WERI-Rb-1 (cell line): ENCODE results near the gene OBSCN.

Source experiments
- DNase-seq: peaks from one replicate; pipeline ENCODE4 v3.0.0-alpha.2; 2020
- H3K27ac ChIP-seq: fragments of 250-450 bp; sonication (Bioruptor Pico); 2 replicates; pipeline ENCODE4 v1.5.1; 2020; ENCODE audit warnings: mild to moderate bottlenecking, moderate library complexity
- H3K27me3 ChIP-seq: fragments of 250-450 bp; sonication (Bioruptor Pico); 2 replicates; pipeline ENCODE4 v1.5.1; 2021; ENCODE audit warnings: mild to moderate bottlenecking, low read depth, moderate library complexity; ENCODE audit not compliant: insufficient read depth, severe bottlenecking
- H3K36me3 ChIP-seq: fragments of 250-450 bp; sonication (Bioruptor Pico); 2 replicates; pipeline ENCODE4 v1.5.1; 2020; ENCODE audit warnings: mild to moderate bottlenecking, moderate library complexity
- H3K4me3 ChIP-seq: 2 replicates; pipeline ENCODE4 v1.5.1; 2011; ENCODE audit warnings: low read depth, mild to moderate bottlenecking, control low read depth, low read length
- H3K9me3 ChIP-seq: fragments of 250-450 bp; sonication (Bioruptor Pico); 2 replicates; pipeline ENCODE4 v1.5.1; 2021; ENCODE audit warnings: mild to moderate bottlenecking, moderate library complexity; ENCODE audit not compliant: severe bottlenecking
- CTCF ChIP-seq: IDR thresholded peaks from 2 replicates; pipeline ENCODE4 v1.5.1; 2011; ENCODE audit warnings: low read depth, mild to moderate bottlenecking, control low read depth, inconsistent platforms, low read length

Gene OBSCN

GRCh38 chr1:228288536-228289238 lies 80.8 kb downstream of the OBSCN start:
- Histone ChIP-seq H3K4me3 (no peak overlapping the region), H3K9me3 (no peaks in the 10 kb centered on the region), H3K27ac (no peak overlapping the region), H3K36me3 (no peaks in the 10 kb centered on the region), H3K27me3 (no peaks in the 10 kb centered on the region)
- no peak for TF ChIP-seq CTCF
- no peak for DNase-seq

DNA sequence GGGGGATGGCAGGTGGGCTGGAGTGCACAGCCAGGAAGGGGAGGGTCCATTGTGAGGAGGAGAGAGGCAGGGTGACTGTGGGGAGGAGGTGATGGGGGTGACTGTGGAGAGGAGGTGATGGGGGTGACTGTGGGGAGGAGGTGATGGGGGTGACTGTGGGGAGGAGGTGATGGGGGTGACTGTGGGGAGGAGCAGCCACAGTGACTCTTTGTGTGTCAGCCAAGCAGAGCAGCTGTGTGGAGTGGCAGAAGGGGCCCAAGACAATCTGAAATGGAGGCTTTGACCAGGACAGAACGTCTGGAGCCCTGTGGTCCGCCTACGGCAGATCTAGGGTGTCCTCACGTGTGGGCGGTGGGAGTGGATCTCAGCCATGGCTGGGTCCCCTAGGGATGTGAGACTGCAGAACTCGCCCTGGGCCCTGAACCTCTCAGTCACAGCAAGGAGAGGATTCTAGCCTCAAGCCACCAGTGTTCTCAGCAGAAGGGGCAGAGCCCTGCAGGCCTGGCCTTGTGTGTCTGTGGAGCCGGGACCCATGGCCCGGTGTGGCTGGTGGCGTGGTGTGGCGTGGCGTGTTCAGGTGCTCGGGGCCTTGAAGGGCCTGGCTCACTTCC lies 81.5 kb downstream of the OBSCN start:
- no peak for DNase-seq
- Histone ChIP-seq H3K27ac (no peak overlapping the region), H3K4me3 (no peak overlapping the region), H3K36me3 (no peaks in the 10 kb centered on the region), H3K9me3 (no peaks in the 10 kb centered on the region), H3K27me3 (no peaks in the 10 kb centered on the region)
- TF ChIP-seq CTCF: no peak

DNA sequence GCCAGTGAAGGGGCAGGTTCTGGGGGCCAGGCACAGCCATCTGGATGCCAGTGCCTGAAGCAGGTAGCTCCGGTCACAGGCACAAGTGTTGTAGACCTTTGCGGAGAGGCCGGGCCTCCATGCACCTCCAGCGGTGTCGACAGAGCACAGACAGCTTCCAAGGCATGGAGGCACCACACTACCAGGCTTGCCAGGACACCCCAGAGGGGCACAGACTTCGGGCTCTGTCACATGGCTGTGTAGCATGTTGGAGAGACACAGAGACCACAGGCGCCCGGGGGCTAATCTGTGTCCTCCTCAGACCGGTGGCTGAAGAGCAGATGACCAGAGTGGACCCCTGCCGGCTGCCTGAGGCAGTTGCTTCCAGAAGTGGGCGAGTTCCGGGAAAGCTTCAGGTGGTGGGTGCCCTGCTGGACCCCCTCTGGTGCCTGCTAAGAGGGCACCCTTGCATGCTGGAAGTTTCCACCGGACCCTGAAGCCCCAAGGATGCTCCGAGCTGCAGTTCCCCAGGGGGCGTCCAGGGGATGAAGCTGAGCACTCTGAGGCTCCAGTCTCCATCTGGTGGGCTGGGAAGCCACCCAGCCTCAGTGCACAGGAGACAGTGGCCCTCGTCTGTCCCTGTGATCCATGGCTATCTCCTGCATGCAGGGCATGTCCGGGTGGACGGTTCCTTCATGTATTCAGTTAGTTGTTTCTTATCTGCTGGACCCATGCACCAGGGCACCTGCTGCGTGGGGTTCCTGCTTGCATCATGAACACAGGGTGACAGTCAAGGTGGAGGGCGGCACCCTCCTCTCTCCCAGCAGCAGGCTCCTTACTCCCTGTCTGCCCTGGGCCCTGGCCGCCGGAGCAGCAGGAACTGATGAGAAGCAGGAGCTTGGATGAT lies 82.4 kb downstream of the OBSCN start:
- no peak overlapping the region for H3K27ac ChIP-seq
- no peaks in the 10 kb centered on the region for H3K36me3 ChIP-seq
- no peak for DNase-seq
- no peaks in the 10 kb centered on the region for H3K9me3 ChIP-seq
- no peak for TF ChIP-seq CTCF
- no peaks in the 10 kb centered on the region for H3K27me3 ChIP-seq
- no peak overlapping the region for H3K4me3 ChIP-seq

DNA sequence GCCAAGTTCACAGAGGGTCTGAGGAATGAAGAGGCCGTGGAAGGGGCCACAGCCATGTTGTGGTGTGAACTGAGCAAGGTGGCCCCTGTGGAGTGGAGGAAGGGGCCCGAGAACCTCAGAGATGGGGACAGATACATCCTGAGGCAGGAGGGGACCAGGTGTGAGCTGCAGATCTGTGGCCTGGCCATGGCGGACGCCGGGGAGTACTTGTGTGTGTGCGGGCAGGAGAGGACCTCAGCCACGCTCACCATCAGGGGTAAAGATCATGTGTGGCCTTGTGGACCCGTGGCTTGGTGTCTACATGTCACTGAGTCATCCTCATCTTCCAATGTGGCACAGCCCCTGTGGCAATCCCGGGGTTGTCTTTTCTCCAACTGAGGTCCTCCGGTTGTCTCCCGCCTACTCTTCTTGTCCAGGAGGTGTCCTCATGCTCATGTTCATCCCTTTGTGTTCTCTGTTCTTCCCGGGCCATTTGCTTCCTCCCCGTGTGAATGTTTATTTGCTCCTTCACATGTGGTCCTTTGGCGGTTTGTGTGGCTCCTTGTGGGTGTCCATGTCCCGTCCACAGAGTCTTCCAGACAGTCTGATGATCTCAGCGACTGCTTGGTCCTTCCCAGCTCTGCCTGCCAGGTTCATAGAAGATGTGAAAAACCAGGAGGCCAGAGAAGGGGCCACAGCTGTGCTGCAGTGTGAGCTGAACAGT lies 84.2 kb downstream of the OBSCN start:
- Histone ChIP-seq H3K9me3 (no peaks in the 10 kb centered on the region), H3K4me3 (no peak overlapping the region), H3K27me3 (no peaks in the 10 kb centered on the region), H3K36me3 (no peaks in the 10 kb centered on the region), H3K27ac (no peak overlapping the region)
- no peak for DNase-seq
- TF ChIP-seq CTCF: no peak

- Histone ChIP-seq H3K9me3 (no peaks in the 10 kb centered on the region), H3K27me3 (no peaks in the 10 kb centered on the region), H3K4me3 (no peak overlapping the region), H3K27ac (no peak overlapping the region), H3K36me3 (no peaks in the 10 kb centered on the region)
- no peak for DNase-seq
- TF ChIP-seq CTCF: no peak
Observed at GRCh38 chr1:228292609-228292911, 84.7 kb downstream of the OBSCN start.
